Aorta (tissue), 5 donors: ENCODE measurements around the gene ITGA7. TPM values are rescaled to one million over a fixed set of nuclear protein-coding genes. Genes with fewer than 3 reads are reported as not detected.

ENCODE experiments used
- ATAC-seq: fragments of 200-7000 bp; cut with Tn5 transposase; one replicate; pipeline ENCODE4 v1.9.1; 2022; ENCODE audit warnings: moderate library complexity; ENCODE audit not compliant: low FRiP score
- DNase-seq, 2 donors: peaks; one replicate each; pipeline ENCODE4 v3.0.0-alpha.2; 2020
- H3K27ac ChIP-seq, 2 donors: one replicate each; pipeline ENCODE4 v1.5.1; 2013; ENCODE audit warnings: low read length in 2 of 2, mild to moderate bottlenecking in 2 of 2, moderate library complexity in 2 of 2, control low read depth in 1 of 2, inconsistent platforms in 1 of 2, low read depth in 1 of 2
- H3K27me3 ChIP-seq, 2 donors: one replicate each; pipeline ENCODE4 v1.6.1; 2013; ENCODE audit warnings: control low read depth in 1 of 2, low read length in 1 of 2, mild to moderate bottlenecking in 1 of 2, moderate library complexity in 1 of 2; ENCODE audit not compliant: insufficient read depth in 2 of 2, control insufficient read depth in 1 of 2
- H3K36me3 ChIP-seq, 2 donors: one replicate each; pipeline ENCODE4 v1.6.1; 2013; ENCODE audit warnings: control low read depth in 1 of 2, low read length in 1 of 2, mild to moderate bottlenecking in 1 of 2; ENCODE audit not compliant: insufficient read depth in 2 of 2, control insufficient read depth in 1 of 2
- H3K4me1 ChIP-seq, 2 donors: one replicate each; pipeline ENCODE4 v1.6.1; 2013; ENCODE audit warnings: low read length in 2 of 2, control low read depth in 1 of 2, mild to moderate bottlenecking in 1 of 2, moderate library complexity in 1 of 2; ENCODE audit not compliant: insufficient read depth in 2 of 2, control insufficient read depth in 1 of 2
- H3K4me3 ChIP-seq, 2 donors: one replicate each; pipeline ENCODE4 v1.5.1; 2013; ENCODE audit warnings: low read length in 2 of 2, control low read depth in 1 of 2, mild to moderate bottlenecking in 1 of 2
- H3K9me3 ChIP-seq: one replicate; pipeline ENCODE4 v1.6.1; 2013; ENCODE audit warnings: mild to moderate bottlenecking, low read length; ENCODE audit not compliant: control insufficient read depth
- WGBS, 2 donors: extraction: QIAGEN DNeasy Blood & Tissue Kit; methylation state at CpG; one replicate each; pipeline ENCODE4 v1.1.7; 2013; 5-methylcytosine and 5-hydroxymethylcytosine counted together
- intact Hi-C, 2 donors: fragments of 100-400 bp; cut with DNase I; formaldehyde crosslinking; loops; one replicate each; pipeline versions ENCODE4 v1.14.2 to v1.15.0; 2022
- polyA plus RNA-seq, 2 donors: library from polyadenylated mRNA; stranded (reverse); fragments of 200-250 nt; gene quantifications; one replicate each; pipeline ENCODE4 v1.2.3, GENCODE V29; 2013
- total RNA-seq, 2 donors: library from RNA; stranded (reverse); fragmentation: NEBNext Ultra II Directional; extraction: Animal tissue kit (Norgen Biotek cat#: 25700); gene quantifications; one replicate each; pipeline ENCODE4 v1.2.1, GENCODE V29; 2021
- donor health status: healthy with polysubstance abuse.
- donor health status: Bipolar disorder and iron deficiency.
- donor health status: DM: no; HTN: no; CAD: no.
- donor health status: DM: no; HTN: no; CAD: no.
- donor health status: DM: yes; HTN: yes; CAD: no.

ITGA7 gene
- total and polyA plus RNA-seq, 4 donors, result 76.1 to 747 (median 548) TPM

DNA sequence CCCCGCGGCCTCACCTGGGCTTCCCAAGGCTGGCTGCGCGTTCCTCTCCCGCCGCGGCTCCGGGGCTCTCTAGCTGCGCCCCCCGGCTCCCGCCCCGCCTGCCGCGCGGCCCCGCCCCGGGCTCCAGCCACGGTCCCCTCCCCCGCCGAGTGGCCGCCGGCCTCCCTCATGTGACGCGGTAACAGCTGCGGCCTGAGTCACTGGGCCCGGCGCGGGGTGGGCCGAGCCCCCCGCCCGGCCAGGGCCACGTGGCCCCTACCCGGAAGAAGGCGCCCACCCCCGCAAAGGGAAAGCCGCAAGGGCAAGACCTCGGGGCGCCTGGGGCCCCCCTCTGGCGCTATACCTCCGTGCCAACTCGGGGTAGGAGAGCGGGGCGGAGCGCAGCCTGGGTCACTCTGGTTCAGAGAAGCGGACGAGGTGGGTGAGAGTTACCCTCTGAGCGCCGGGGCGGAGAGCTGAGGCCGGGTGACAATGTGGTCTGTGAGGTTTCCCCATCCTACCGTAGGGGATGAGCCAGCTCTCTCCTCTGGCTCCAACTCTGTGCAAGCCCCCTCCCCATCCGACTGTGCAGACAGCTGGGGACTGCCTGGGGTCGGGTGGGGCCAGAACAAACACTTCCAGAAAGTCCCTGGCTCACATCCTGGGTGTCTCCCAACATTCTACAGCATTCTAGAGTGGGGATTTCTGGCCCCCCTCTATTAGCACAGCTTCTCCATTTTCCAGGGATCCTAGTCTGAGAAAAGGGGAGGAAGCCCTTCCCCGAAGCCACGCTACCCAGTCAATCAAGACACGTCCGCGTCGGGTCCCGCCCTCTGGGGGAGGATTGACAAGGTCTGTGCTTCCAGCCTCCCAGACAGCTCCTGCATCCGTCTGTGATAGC, 21.5 kb upstream of the ITGA7 start, which contains the start of gene CD63:
TSS of gene CD63 (minus strand) at position 71 of the 880 bp plus-strand sequence. CDS start 668 bp downstream, outside the sequence.
- DNase-seq, result peak; percentile 97
- no peaks in the 10 kb centered on the region for H3K9me3 ChIP-seq
- H3K36me3 ChIP-seq, result no peaks in the 10 kb centered on the region
- intact Hi-C loops, result no loop called here
- peak within 1 kb of the TSS; percentile 84 to 99 for H3K27ac ChIP-seq
- peak; percentile 92 for ATAC-seq
- 1% methylated on average over 56 to 61 of the region's 61 CpGs for WGBS, 2 donors
- H3K27me3 ChIP-seq, result no peaks in the 10 kb centered on the region
- H3K4me3 ChIP-seq, result peak within 1 kb of the TSS; percentile 92 to 94
- no peaks in the 10 kb centered on the region for H3K4me1 ChIP-seq

DNA sequence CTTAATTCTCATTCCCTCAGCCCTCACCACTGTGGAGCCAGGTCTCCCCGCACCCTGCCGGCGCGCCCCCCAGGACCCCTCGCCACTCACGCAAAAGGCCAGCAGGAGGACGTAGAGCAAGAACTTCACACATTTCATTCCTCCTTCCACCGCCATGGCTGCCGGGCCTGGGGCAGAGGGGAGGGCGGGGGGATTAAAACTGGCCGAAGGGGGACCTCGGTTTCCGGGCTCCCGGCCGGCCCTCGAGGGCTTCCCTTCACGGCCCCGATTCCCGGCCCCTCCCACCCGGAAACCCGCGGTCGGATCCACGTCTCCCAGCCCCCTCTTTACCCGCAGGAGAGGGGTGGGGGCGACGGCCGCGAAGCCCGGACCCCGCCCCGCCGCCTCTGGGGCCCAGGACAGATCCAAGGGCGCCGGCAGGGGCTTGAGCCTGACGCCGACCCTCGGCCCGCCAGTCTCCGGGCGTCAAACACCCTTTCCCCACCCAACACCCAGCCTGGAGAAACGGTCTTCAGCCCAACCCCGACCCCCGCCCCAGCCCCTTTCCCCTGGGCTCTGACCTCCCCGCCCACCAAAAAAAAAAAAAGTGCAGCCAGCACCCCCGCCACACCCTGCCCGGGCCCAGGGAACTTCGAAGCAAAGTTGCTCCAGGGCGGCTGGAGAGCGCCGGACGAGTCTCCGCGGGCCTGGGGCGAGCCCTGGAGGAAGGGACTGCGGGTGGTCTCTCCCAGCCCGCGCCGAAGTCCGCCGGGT, 20.7 kb upstream of the ITGA7 start:
- Histone ChIP-seq H3K4me3 (peak overlapping the region; percentile 92 to 94), H3K27me3 (no peaks in the 10 kb centered on the region), H3K9me3 (no peaks in the 10 kb centered on the region), H3K27ac (peak overlapping the region; percentile 84 to 94), H3K4me1 (no peaks in the 10 kb centered on the region), H3K36me3 (no peaks in the 10 kb centered on the region)
- 0 to 1% methylated on average over 47 to 61 of the region's 61 CpGs for WGBS, 2 donors
- ATAC-seq (peak; percentile 83), DNase-seq (peak; percentile 92 to 93)
- intact Hi-C loops, result no loop called here

DNA sequence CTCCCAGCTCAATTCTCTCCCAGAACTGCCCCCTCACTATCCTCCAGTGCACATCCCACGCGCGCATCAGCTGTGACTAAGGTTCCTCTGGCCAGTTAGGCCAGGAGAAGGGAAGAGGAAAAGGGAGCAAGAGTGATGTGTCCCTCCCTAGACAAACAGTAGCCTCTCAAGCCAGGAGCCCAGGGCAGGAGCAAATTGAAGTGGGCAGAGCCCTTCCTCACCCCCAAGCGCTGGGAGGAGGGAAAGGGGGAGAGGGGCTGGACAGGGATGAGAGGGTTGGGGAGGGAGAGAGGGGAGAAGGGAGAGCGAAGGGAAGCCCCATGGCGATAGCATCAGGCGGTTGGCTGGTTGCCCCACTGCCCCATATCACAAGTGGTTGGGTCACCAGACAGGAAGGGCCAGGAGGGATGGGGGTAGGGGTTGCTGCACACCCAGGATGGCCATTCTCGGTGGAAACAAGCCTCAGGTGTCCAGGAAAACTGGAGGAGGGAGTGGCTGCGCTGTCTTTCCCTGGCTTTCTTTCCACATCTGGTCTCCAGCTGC, 20.0 kb upstream of the ITGA7 start:
- ATAC-seq (no peak), DNase-seq (peak; percentile 83 to 87)
- peak overlapping the region in 1 of 2 donors; percentile 61 for H3K27ac ChIP-seq
- WGBS, 2 donors, result 3 to 4% methylated on average over 9 of the region's 9 CpGs
- peak overlapping the region; percentile 92 to 94 for H3K4me3 ChIP-seq
- intact Hi-C loops, result no loop called here
- H3K4me1 ChIP-seq, result no peaks in the 10 kb centered on the region
- H3K27me3 ChIP-seq, result no peaks in the 10 kb centered on the region
- H3K36me3 ChIP-seq, result no peaks in the 10 kb centered on the region
- no peaks in the 10 kb centered on the region for H3K9me3 ChIP-seq

DNA sequence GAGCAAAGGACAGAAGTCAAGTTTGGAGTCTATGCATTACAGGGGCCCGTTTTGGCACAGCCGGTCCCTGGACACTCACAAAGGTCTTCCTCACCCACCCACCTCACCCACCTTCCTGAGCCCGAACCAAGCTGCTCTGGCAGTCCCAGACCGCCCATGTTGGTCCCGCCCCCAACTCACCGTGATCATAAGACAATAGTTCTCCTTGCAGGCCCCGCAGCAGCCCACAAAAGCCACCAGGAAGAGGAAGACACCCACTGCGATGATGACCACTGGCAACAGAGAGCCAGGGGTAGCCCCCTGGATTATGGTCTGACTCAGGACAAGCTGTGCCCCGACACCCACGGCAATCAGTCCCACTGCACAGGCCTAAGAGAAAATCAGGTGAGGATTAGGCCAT, 19.3 kb upstream of the ITGA7 start:
- WGBS, 2 donors, result 27 to 33% methylated on average over 10 of the region's 10 CpGs
- Histone ChIP-seq H3K36me3 (no peaks in the 10 kb centered on the region), H3K9me3 (no peaks in the 10 kb centered on the region), H3K4me1 (no peaks in the 10 kb centered on the region), H3K27me3 (no peaks in the 10 kb centered on the region), H3K27ac (peak overlapping the region in 1 of 2 donors; percentile 9), H3K4me3 (peak overlapping the region in 1 of 2 donors; percentile 92)
- no peak for ATAC-seq
- intact Hi-C loops, result no loop called here
- no peak for DNase-seq

DNA sequence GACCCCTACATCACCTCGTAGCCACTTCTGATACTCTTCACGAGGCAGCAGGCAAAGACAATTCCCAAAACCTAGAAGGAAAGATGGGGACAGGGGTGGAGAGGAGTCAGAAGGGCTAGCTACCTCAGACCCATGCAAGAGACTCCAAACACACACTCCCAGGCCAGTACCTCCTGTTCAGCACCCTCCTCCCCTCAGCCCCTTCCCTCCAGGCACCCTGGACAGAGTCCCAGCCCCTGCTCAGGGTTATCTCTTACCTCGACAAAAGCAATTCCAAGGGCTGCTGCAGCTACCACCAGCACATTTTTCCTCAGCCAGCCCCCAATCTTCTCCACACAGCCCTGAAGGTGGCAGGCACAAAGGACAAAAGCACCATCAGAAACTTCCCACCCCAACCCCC, 17.9 kb upstream of the ITGA7 start:
- H3K4me3 ChIP-seq, result no peak overlapping the region
- no peaks in the 10 kb centered on the region for H3K27me3 ChIP-seq
- peak; percentile 24 to 51 for DNase-seq
- intact Hi-C loops, result no loop called here
- no peaks in the 10 kb centered on the region for H3K9me3 ChIP-seq
- WGBS, 2 donors, result 18 to 24% methylated on average over 3 of the region's 3 CpGs
- no peak for ATAC-seq
- H3K36me3 ChIP-seq, result no peaks in the 10 kb centered on the region
- no peak overlapping the region for H3K27ac ChIP-seq
- no peaks in the 10 kb centered on the region for H3K4me1 ChIP-seq

DNA sequence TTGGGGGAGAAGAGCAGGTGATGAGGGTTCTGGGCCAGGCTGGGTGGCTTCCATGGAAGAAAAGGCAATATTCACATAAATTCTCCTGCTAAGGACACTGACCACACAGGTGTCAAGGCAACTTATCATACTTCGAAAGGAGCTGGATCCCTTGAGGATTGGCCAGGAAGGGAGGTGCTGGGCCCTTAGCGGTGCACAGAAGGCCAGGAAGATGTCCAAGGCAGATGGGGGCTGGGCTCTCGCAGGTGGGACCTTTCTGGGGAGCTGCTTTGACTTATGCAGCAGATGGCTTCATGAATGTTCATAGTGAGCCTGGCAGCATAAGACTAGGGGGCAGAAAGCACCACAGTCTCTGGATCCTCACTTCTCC, 17.2 kb upstream of the ITGA7 start:
- Histone ChIP-seq H3K4me1 (no peaks in the 10 kb centered on the region), H3K27ac (no peak overlapping the region), H3K4me3 (no peak overlapping the region), H3K36me3 (no peaks in the 10 kb centered on the region), H3K27me3 (no peaks in the 10 kb centered on the region), H3K9me3 (no peaks in the 10 kb centered on the region)
- intact Hi-C loops, result loop anchor here in 1 of 2 donors (5.0 kb wide), 1 partner anchor 68 kb away; no protein-coding TSS in a partner anchor
- WGBS, 2 donors, result 36 to 42% methylated on average over 3 of the region's 3 CpGs
- no peak for ATAC-seq
- DNase-seq, result peak; percentile 47 to 64

GRCh38 chr12:55724226-55724939, 16.7 kb upstream of the ITGA7 start:
- H3K4me1 ChIP-seq, result no peaks in the 10 kb centered on the region
- intact Hi-C loops, result loop anchor here in 1 of 2 donors (5.0 kb wide), 1 partner anchor 67 kb away; no protein-coding TSS in a partner anchor
- no peaks in the 10 kb centered on the region for H3K9me3 ChIP-seq
- no peak for ATAC-seq
- H3K27me3 ChIP-seq, result no peaks in the 10 kb centered on the region
- H3K36me3 ChIP-seq, result no peaks in the 10 kb centered on the region
- 44 to 46% methylated on average over 11 of the region's 11 CpGs for WGBS, 2 donors
- peak; percentile 76 to 87 for DNase-seq
- no peak overlapping the region for H3K4me3 ChIP-seq
- no peak overlapping the region for H3K27ac ChIP-seq
